ENCODE data around the gene ZEB1. TPM values are rescaled to one million over a fixed set of nuclear protein-coding genes. Genes with fewer than 3 reads are reported as not detected.

Gene ZEB1
- total RNA-seq, 1 experiment from 2014 or later: 31.5 TPM

- ChIA-PET POLR2A (no interaction called here), CTCF (no interaction called here)
- no peak overlapping the region for H3K27ac ChIP-seq (ENCODE audit: low read length)
- DNase-seq (ENCODE audit: low read depth, low spot score): no peak
- intact Hi-C loops (cut with micrococcal nuclease; ENCODE audit: unreplicated experiment): no loop called here
- in situ Hi-C loops (cut with HindIII; ENCODE audit: low pct_unique_long_range_greater_than_20kb, low sequenced_read_pairs): no loop called here
- H3K4me3 ChIP-seq (ENCODE audit: low read depth in 2 of 2, low read length in 2 of 2): no peak overlapping the region
- peaks cover 6% of the 10 kb centered on the region; the same call in 1 of the 2 replicates for H3K36me3 ChIP-seq (ENCODE audit: control insufficient read depth, insufficient read depth, low read length)
- no peak for ATAC-seq
- TF ChIP-seq SIN3A (IDR thresholded peaks at IDR 0.05; ENCODE audit: borderline replicate concordance, insufficient read depth, low read depth, low read length): no peak
- peaks cover 19% of the 10 kb centered on the region; the same call in 1 of the 2 replicates for H3K9me3 ChIP-seq (ENCODE audit: control insufficient read depth, insufficient read depth, low read depth, low read length)
- no peaks in the 10 kb centered on the region for H3K4me1 ChIP-seq (ENCODE audit: control insufficient read depth, insufficient read depth, low read length)
- no peaks in the 10 kb centered on the region for H3K27me3 ChIP-seq (ENCODE audit: control insufficient read depth, insufficient read depth, low read length)
- BruUV-seq (replicated peaks): no TSS peak
Observed at GRCh38 chr10:31509989-31510388, 191.0 kb downstream of the ZEB1 start.

GRCh38 chr10:31515116-31515515 is 196.1 kb downstream of the ZEB1 start:
- BruUV-seq (replicated peaks): no TSS peak
- peaks cover 6% of the 10 kb centered on the region; the same call in 1 of the 2 replicates for H3K36me3 ChIP-seq (ENCODE audit: control insufficient read depth, insufficient read depth, low read length)
- CTCF ChIA-PET: no interaction called here
- intact Hi-C loops (cut with micrococcal nuclease; ENCODE audit: unreplicated experiment) (no loop called here), in situ Hi-C loops (cut with HindIII; ENCODE audit: low pct_unique_long_range_greater_than_20kb, low sequenced_read_pairs) (no loop called here)
- no peak for TF ChIP-seq POLR2AphosphoS5 (IDR thresholded peaks at IDR 0.05; ENCODE audit: low read depth, low read length)
- no peak for TF ChIP-seq REST (IDR thresholded peaks at IDR 0.05; ENCODE audit: insufficient read depth in 1 of 2, low read depth in 2 of 2, low read length in 1 of 2)
- TF ChIP-seq SIN3A (IDR thresholded peaks at IDR 0.05; ENCODE audit: borderline replicate concordance, insufficient read depth, low read depth, low read length): no peak
- no peak for TF ChIP-seq TCF7L2 (IDR thresholded peaks at IDR 0.05; ENCODE audit: low read depth, low read length)
- TF ChIP-seq CTCF (IDR thresholded peaks at IDR 0.05): no peak
- ATAC-seq (no peak), DNase-seq (ENCODE audit: low read depth, low spot score) (no peak)
- H3K4me1 ChIP-seq (ENCODE audit: control insufficient read depth, insufficient read depth, low read length): no peaks in the 10 kb centered on the region
- H3K27me3 ChIP-seq (ENCODE audit: control insufficient read depth, insufficient read depth, low read length): no peaks in the 10 kb centered on the region
- no peaks in the 10 kb centered on the region for H3K9me3 ChIP-seq (ENCODE audit: control insufficient read depth, insufficient read depth, low read depth, low read length)
- no peak overlapping the region for H3K27ac ChIP-seq (ENCODE audit: low read length)
- H3K4me3 ChIP-seq (ENCODE audit: low read depth in 2 of 2, low read length in 2 of 2): no peak overlapping the region
- POLR2A ChIA-PET: no interaction called here

GRCh38 chr10:31515819-31516402 is 196.9 kb downstream of the ZEB1 start:
- CTCF ChIA-PET: no interaction called here
- Histone ChIP-seq H3K4me1 (ENCODE audit: control insufficient read depth, insufficient read depth, low read length) (no peaks in the 10 kb centered on the region), H3K27ac (ENCODE audit: low read length) (no peak overlapping the region), H3K27me3 (ENCODE audit: control insufficient read depth, insufficient read depth, low read length) (no peaks in the 10 kb centered on the region), H3K4me3 (ENCODE audit: low read depth in 2 of 2, low read length in 2 of 2) (no peak overlapping the region), H3K9me3 (ENCODE audit: control insufficient read depth, insufficient read depth, low read depth, low read length) (no peaks in the 10 kb centered on the region), H3K36me3 (ENCODE audit: control insufficient read depth, insufficient read depth, low read length) (peaks cover 5% of the 10 kb centered on the region; the same call in 1 of the 2 replicates)
- ATAC-seq: no peak
- POLR2A ChIA-PET: no interaction called here
- intact Hi-C loops (cut with micrococcal nuclease; ENCODE audit: unreplicated experiment): no loop called here
- in situ Hi-C loops (cut with HindIII; ENCODE audit: low pct_unique_long_range_greater_than_20kb, low sequenced_read_pairs): no loop called here
- TF ChIP-seq REST (IDR thresholded peaks at IDR 0.05; ENCODE audit: insufficient read depth in 1 of 2, low read depth in 2 of 2, low read length in 1 of 2) (no peak), POLR2AphosphoS5 (IDR thresholded peaks at IDR 0.05; ENCODE audit: low read depth, low read length) (no peak), SIN3A (IDR thresholded peaks at IDR 0.05; ENCODE audit: borderline replicate concordance, insufficient read depth, low read depth, low read length) (no peak), CTCF (IDR thresholded peaks at IDR 0.05) (no peak), TCF7L2 (IDR thresholded peaks at IDR 0.05; ENCODE audit: low read depth, low read length) (no peak)
- BruUV-seq (replicated peaks): no TSS peak
- DNase-seq (ENCODE audit: low read depth, low spot score): no peak
